ENCODE measurements around the gene TBC1D1. TPM values are rescaled to one million over a fixed set of nuclear protein-coding genes. Genes with fewer than 3 reads are reported as not detected.

Gene TBC1D1
- total RNA-seq, 1 experiment from 2014 or later: 28.5 TPM

DNA sequence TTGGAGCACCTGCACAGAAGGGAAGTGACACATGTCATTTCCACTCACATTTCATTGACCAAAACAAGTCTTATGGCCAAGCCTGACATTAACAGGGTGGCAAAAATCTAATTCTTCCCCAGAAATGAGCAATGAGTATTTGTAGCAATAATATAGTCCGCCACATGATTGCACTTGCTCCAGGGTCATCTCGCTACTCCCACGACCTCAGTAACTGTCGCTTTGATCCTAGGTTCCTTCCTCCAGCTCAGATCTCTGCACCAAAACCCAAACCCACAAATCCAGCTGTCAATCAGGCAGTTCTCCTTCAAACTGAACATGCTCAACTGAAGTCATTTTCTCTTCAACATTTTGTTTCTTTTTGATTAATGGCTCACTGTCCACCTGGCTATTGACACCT lies 44.1 kb downstream of the TBC1D1 start:
- no peak overlapping the region for H3K27ac Mint-ChIP-seq (ENCODE audit: unreplicated experiment)
- H3K4me3 Mint-ChIP-seq (ENCODE audit: unreplicated experiment): no peak overlapping the region
- BruUV-seq (replicated peaks): no TSS peak
- H3K36me3 ChIP-seq (ENCODE audit: control insufficient read depth, insufficient read depth, low read length): no peaks in the 10 kb centered on the region
- peaks cover under 1% of the 10 kb centered on the region for H3K27me3 Mint-ChIP-seq (ENCODE audit: insufficient read depth, unreplicated experiment)
- H3K27me3 ChIP-seq (replicated peaks; ENCODE audit: control insufficient read depth, insufficient read depth, low read length): no peaks in the 10 kb centered on the region
- no peaks in the 10 kb centered on the region for H3K9me3 ChIP-seq
- no peaks in the 10 kb centered on the region for H3K9me3 Mint-ChIP-seq (ENCODE audit: unreplicated experiment)
- POLR2A ChIA-PET: no interaction called here
- CTCF ChIA-PET: no interaction called here
- DNase-seq: no peak
- H3K4me1 ChIP-seq: no peaks in the 10 kb centered on the region
- intact Hi-C loops (cut with micrococcal nuclease; ENCODE audit: unreplicated experiment): no loop called here
- no peaks in the 10 kb centered on the region for H3K36me3 Mint-ChIP-seq (ENCODE audit: insufficient read depth, unreplicated experiment)
- no peak overlapping the region for H3K4me3 ChIP-seq (ENCODE audit: low read depth, low read length)
- TF ChIP-seq, protein P1, sequence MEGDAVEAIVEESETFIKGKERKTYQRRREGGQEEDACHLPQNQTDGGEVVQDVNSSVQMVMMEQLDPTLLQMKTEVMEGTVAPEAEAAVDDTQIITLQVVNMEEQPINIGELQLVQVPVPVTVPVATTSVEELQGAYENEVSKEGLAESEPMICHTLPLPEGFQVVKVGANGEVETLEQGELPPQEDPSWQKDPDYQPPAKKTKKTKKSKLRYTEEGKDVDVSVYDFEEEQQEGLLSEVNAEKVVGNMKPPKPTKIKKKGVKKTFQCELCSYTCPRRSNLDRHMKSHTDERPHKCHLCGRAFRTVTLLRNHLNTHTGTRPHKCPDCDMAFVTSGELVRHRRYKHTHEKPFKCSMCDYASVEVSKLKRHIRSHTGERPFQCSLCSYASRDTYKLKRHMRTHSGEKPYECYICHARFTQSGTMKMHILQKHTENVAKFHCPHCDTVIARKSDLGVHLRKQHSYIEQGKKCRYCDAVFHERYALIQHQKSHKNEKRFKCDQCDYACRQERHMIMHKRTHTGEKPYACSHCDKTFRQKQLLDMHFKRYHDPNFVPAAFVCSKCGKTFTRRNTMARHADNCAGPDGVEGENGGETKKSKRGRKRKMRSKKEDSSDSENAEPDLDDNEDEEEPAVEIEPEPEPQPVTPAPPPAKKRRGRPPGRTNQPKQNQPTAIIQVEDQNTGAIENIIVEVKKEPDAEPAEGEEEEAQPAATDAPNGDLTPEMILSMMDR (IDR thresholded peaks at IDR 0.05; ENCODE audit: insufficient read depth in 1 of 2, low read depth in 1 of 2, low read length in 1 of 2, severe bottlenecking in 1 of 2, unreplicated experiment in 1 of 2): no peak
- no peaks in the 10 kb centered on the region for H3K4me1 Mint-ChIP-seq (ENCODE audit: low read depth, unreplicated experiment)

DNA sequence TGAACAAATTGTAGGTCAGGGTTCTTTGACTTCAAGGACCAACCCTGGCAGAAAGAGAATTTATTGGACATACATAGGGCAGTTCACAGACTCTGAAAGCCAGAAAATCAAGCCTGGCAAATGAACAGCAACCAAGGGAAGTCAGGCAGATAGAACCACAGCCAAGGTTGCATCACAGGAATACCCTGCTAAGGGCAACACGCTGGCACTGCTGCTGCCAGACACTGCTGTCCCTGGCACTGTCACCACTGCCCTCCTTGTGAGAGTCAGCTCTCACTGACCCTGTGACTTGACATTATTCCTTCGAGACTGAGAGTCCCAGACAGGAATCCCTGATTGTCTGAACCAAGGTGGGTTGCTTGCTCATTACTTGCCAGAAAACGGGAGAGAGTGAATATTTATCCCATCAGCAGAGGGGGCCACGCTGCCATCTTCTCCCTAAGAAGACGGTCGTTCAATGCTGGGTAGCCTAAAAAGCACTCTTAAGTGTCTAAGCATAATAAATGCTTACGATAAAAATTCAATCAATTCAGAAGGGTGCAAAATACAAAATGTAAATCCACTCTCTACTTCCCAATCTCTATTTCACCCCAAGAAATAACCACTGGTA lies 46.1 kb downstream of the TBC1D1 start:
- POLR2A ChIA-PET: no interaction called here
- no TSS peak for BruUV-seq (replicated peaks)
- intact Hi-C loops (cut with micrococcal nuclease; ENCODE audit: unreplicated experiment): loop anchor here (1.0 kb wide), 1 partner anchor 98 kb away; no protein-coding TSS in a partner anchor
- H3K4me3 Mint-ChIP-seq (ENCODE audit: unreplicated experiment): no peak overlapping the region
- H3K36me3 Mint-ChIP-seq (ENCODE audit: insufficient read depth, unreplicated experiment): no peaks in the 10 kb centered on the region
- H3K4me3 ChIP-seq (ENCODE audit: low read depth, low read length): no peak overlapping the region
- no peaks in the 10 kb centered on the region for H3K27me3 ChIP-seq (replicated peaks; ENCODE audit: control insufficient read depth, insufficient read depth, low read length)
- peaks cover 5% of the 10 kb centered on the region for H3K27me3 Mint-ChIP-seq (ENCODE audit: insufficient read depth, unreplicated experiment)
- H3K9me3 Mint-ChIP-seq (ENCODE audit: unreplicated experiment): no peaks in the 10 kb centered on the region
- CTCF ChIA-PET: interaction anchor here (1.1 kb wide), 1 partner anchor 15 kb away, joined by 3 read pairs; no protein-coding TSS in a partner anchor
- no peak overlapping the region for H3K27ac Mint-ChIP-seq (ENCODE audit: unreplicated experiment)
- H3K4me1 ChIP-seq: no peaks in the 10 kb centered on the region
- H3K36me3 ChIP-seq (ENCODE audit: control insufficient read depth, insufficient read depth, low read length): no peaks in the 10 kb centered on the region
- no peaks in the 10 kb centered on the region for H3K9me3 ChIP-seq
- no peak for DNase-seq
- TF ChIP-seq, protein P1 (IDR thresholded peaks at IDR 0.05; ENCODE audit: insufficient read depth in 1 of 2, low read depth in 1 of 2, low read length in 1 of 2, severe bottlenecking in 1 of 2, unreplicated experiment in 1 of 2): peak in 1 of 2 experiments; percentile 21
- no peaks in the 10 kb centered on the region for H3K4me1 Mint-ChIP-seq (ENCODE audit: low read depth, unreplicated experiment)

DNA sequence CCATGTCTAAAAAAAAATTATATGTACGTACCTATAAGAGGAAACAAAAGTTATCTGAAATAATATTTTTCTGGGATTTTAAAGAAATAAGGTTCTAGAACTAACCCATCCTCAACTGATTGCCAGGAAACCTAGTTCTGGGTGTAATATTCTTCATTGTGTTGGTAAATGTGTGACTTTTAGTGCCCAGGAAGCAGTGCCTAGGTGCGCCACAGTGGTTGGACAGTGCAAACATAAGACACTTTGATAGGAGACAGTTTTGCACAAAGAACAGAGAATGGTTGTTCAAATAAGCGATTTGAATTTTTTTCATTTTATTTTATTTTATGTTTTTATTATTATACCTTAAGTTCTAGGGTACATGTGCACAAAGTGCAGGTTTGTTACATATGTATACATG lies 47.3 kb downstream of the TBC1D1 start:
- Mint-ChIP-seq H3K4me3 (ENCODE audit: unreplicated experiment) (no peak overlapping the region), H3K36me3 (ENCODE audit: insufficient read depth, unreplicated experiment) (no peaks in the 10 kb centered on the region), H3K27me3 (ENCODE audit: insufficient read depth, unreplicated experiment) (peaks cover 5% of the 10 kb centered on the region), H3K27ac (ENCODE audit: unreplicated experiment) (no peak overlapping the region), H3K9me3 (ENCODE audit: unreplicated experiment) (no peaks in the 10 kb centered on the region), H3K4me1 (ENCODE audit: low read depth, unreplicated experiment) (no peaks in the 10 kb centered on the region)
- intact Hi-C loops (cut with micrococcal nuclease; ENCODE audit: unreplicated experiment): no loop called here
- no peaks in the 10 kb centered on the region for H3K9me3 ChIP-seq
- H3K4me3 ChIP-seq (ENCODE audit: low read depth, low read length): no peak overlapping the region
- H3K36me3 ChIP-seq (ENCODE audit: control insufficient read depth, insufficient read depth, low read length): no peaks in the 10 kb centered on the region
- TF ChIP-seq, protein P1 (IDR thresholded peaks at IDR 0.05; ENCODE audit: insufficient read depth in 1 of 2, low read depth in 1 of 2, low read length in 1 of 2, severe bottlenecking in 1 of 2, unreplicated experiment in 1 of 2): no peak
- DNase-seq: no peak
- no peaks in the 10 kb centered on the region for H3K4me1 ChIP-seq
- ChIA-PET CTCF (no interaction called here), POLR2A (no interaction called here)
- BruUV-seq (replicated peaks): no TSS peak
- H3K27me3 ChIP-seq (replicated peaks; ENCODE audit: control insufficient read depth, insufficient read depth, low read length): no peaks in the 10 kb centered on the region

All from Caco-2 (cell line).